Vagina (tissue), 2 donors: ENCODE measurements around the gene DOCK7. TPM values are rescaled to one million over a fixed set of nuclear protein-coding genes. Genes with fewer than 3 reads are reported as not detected.
A peak's percentile ranks its signal among the peaks of the same experiment; 100 is the strongest.

Experiments
- DNase-seq, 2 donors: peaks; one replicate each; pipeline ENCODE4 v3.0.0-alpha.2; 2017; ENCODE audit errors: extremely low spot score in 2 of 2
- H3K27ac ChIP-seq: fragments of 200-600 bp; sonication (generic); one replicate; pipeline ENCODE4 v1.5.1; 2019
- H3K27me3 ChIP-seq: fragments of 200-600 bp; sonication (generic); one replicate; pipeline ENCODE4 v1.5.1; 2019
- H3K36me3 ChIP-seq, 2 donors: fragments of 200-600 bp; sonication (generic); one replicate each; pipeline ENCODE4 v1.5.1; 2017 to 2019
- H3K4me1 ChIP-seq: fragments of 200-600 bp; sonication (generic); one replicate; pipeline ENCODE4 v1.5.1; 2019
- H3K4me3 ChIP-seq, 2 donors: fragments of 200-600 bp; sonication (generic); 1 replicate in 1 of 2; 2 replicates in 1 of 2; pipeline ENCODE4 v1.5.1; 2016 to 2019
- H3K9me3 ChIP-seq: fragments of 200-600 bp; sonication (generic); one replicate; pipeline ENCODE4 v1.5.1; 2019
- CTCF ChIP-seq, 3 experiments: fragments of 450-650 bp in 2 of 3; fragments of 200-600 bp in 1 of 3; sonication (generic) in 1 of 3; IDR thresholded peaks; one replicate each; pipeline ENCODE4 v1.5.1; 2017 to 2019; ENCODE audit warnings: antibody characterized with exemption in 3 of 3, mild to moderate bottlenecking in 2 of 3, moderate library complexity in 2 of 3
- POLR2A ChIP-seq, 2 donors: fragments of 450-650 bp; IDR thresholded peaks; one replicate each; pipeline ENCODE4 v1.6.1; 2017; ENCODE audit warnings: antibody characterized with exemption in 2 of 2, mild to moderate bottlenecking in 2 of 2, moderate library complexity in 2 of 2
- POLR2AphosphoS5 ChIP-seq, 2 donors: sonication (generic); formaldehyde crosslinking; IDR thresholded peaks; one replicate each; pipeline ENCODE4 v1.9.0; 2017; ENCODE audit warnings: antibody characterized with exemption in 2 of 2, mild to moderate bottlenecking in 2 of 2, low read depth in 1 of 2; ENCODE audit not compliant: insufficient read depth in 1 of 2
- intact Hi-C: fragments of 100-400 bp; cut with DNase I; formaldehyde crosslinking; loops from one replicate; pipeline ENCODE4 v1.15.1; 2023
- total RNA-seq: library from RNA; depleted of rRNA; stranded (reverse); fragments of >200 nt; gene quantifications from one replicate; pipeline ENCODE4 v1.2.3, GENCODE V29; 2016

Gene DOCK7
- total RNA-seq, 1 donor from 2014 or later: 34.1 TPM

- Histone ChIP-seq H3K36me3 (no peaks in the 10 kb centered on the region), H3K4me1 (peaks cover 36% of the 10 kb centered on the region), H3K27ac (peak overlapping the region; percentile 96), H3K9me3 (no peaks in the 10 kb centered on the region), H3K27me3 (no peaks in the 10 kb centered on the region), H3K4me3 (peak overlapping the region; percentile 91 to 99)
- intact Hi-C loops: no loop called here
- DNase-seq: no peak
- TF ChIP-seq CTCF (IDR thresholded peaks at IDR 0.05): no peak
- peak in 1 of 2 donors; percentile 86 for TF ChIP-seq POLR2A (IDR thresholded peaks at IDR 0.05)
- TF ChIP-seq POLR2AphosphoS5 (IDR thresholded peaks at IDR 0.05; ENCODE audit: insufficient read depth in 1 of 2, low read depth in 1 of 2): peak; percentile 93 to 97
Measured at GRCh38 chr1:62436039-62436465, 252.1 kb downstream of the DOCK7 start.

GRCh38 chr1:62435231-62436038 is 252.8 kb downstream of the DOCK7 start:
- DNase-seq: no peak
- intact Hi-C loops: no loop called here

DNA sequence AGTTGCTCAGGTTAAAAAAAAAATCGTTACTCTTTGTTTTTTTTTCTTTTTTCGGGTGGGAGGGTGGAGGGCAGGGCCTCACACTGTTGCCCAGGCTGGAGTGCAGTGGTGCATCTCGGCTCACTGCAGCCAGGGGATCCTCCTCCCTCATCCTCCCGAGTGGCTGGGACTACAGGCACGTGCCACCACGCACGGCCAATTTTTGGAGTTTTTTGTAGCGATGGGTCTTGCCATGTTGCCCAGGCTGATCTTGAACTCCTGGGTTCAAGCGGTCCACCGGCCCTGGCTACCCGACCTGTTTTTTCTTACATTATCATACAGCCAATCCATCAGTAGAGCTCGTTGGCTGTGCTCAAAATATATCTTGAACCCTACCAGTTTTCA is 253.6 kb downstream of the DOCK7 start:
- Histone ChIP-seq H3K27ac (no peak overlapping the region), H3K4me1 (peaks cover 22% of the 10 kb centered on the region), H3K9me3 (no peaks in the 10 kb centered on the region), H3K4me3 (no peak overlapping the region), H3K27me3 (no peaks in the 10 kb centered on the region), H3K36me3 (no peaks in the 10 kb centered on the region)
- DNase-seq: no peak
- intact Hi-C loops: no loop called here
- TF ChIP-seq POLR2A (IDR thresholded peaks at IDR 0.05) (no peak), CTCF (IDR thresholded peaks at IDR 0.05) (no peak), POLR2AphosphoS5 (IDR thresholded peaks at IDR 0.05; ENCODE audit: insufficient read depth in 1 of 2, low read depth in 1 of 2) (no peak)

More at GRCh38 chr1:62435231-62436038, 252.8 kb downstream of the DOCK7 start:
- H3K4me1 ChIP-seq: peaks cover 30% of the 10 kb centered on the region
- TF ChIP-seq POLR2AphosphoS5 (IDR thresholded peaks at IDR 0.05; ENCODE audit: insufficient read depth in 1 of 2, low read depth in 1 of 2) (no peak), POLR2A (IDR thresholded peaks at IDR 0.05) (no peak), CTCF (IDR thresholded peaks at IDR 0.05) (no peak)
- no peaks in the 10 kb centered on the region for H3K36me3 ChIP-seq
- H3K27ac ChIP-seq: peak overlapping the region; percentile 96
- H3K9me3 ChIP-seq: no peaks in the 10 kb centered on the region
- H3K27me3 ChIP-seq: no peaks in the 10 kb centered on the region
- H3K4me3 ChIP-seq: peak overlapping the region; percentile 91 to 99

- no peak for DNase-seq
- Histone ChIP-seq H3K9me3 (no peaks in the 10 kb centered on the region), H3K4me3 (no peak overlapping the region), H3K27me3 (no peaks in the 10 kb centered on the region), H3K36me3 (no peaks in the 10 kb centered on the region), H3K4me1 (peaks cover 16% of the 10 kb centered on the region), H3K27ac (no peak overlapping the region)
- intact Hi-C loops: no loop called here
- TF ChIP-seq CTCF (IDR thresholded peaks at IDR 0.05): no peak
- TF ChIP-seq POLR2AphosphoS5 (IDR thresholded peaks at IDR 0.05; ENCODE audit: insufficient read depth in 1 of 2, low read depth in 1 of 2): no peak
Measured at GRCh38 chr1:62433861-62434617, 254.1 kb downstream of the DOCK7 start.
